Chondrocyte (in vitro differentiated cells): ENCODE data around the gene GPRC5C. TPM values are rescaled to one million over a fixed set of nuclear protein-coding genes. Genes with fewer than 3 reads are reported as not detected.
"Not testable (repeated sequence)": the region's sequence is repeated elsewhere in the genome, so short reads cannot be mapped to it uniquely, and the experiment has no call there.

ENCODE experiments used
- DNase-seq: peaks from one replicate; pipeline ENCODE4 v3.0.0; 2021; ENCODE audit warnings: mixed read lengths, low spot score
- H3K27ac Mint-ChIP-seq: one replicate; pipeline ENCODE4 v1.8.0; 2021; ENCODE audit warnings: mild to moderate bottlenecking, moderate library complexity, mixed read lengths; ENCODE audit not compliant: unreplicated experiment
- H3K27me3 Mint-ChIP-seq: 2 replicates; pipeline ENCODE4 v1.8.0; 2021; ENCODE audit warnings: low read depth, mixed read lengths
- H3K36me3 Mint-ChIP-seq: 2 replicates; pipeline ENCODE4 v1.8.0; 2021; ENCODE audit warnings: low read depth, mixed read lengths
- H3K4me1 Mint-ChIP-seq: 2 replicates; pipeline ENCODE4 v1.8.0; 2021; ENCODE audit warnings: low read depth, mild to moderate bottlenecking, mixed read lengths
- H3K4me3 Mint-ChIP-seq: one replicate; pipeline ENCODE4 v1.8.0; 2021; ENCODE audit warnings: mild to moderate bottlenecking, moderate library complexity, mixed read lengths; ENCODE audit not compliant: unreplicated experiment
- H3K9me3 Mint-ChIP-seq: 2 replicates; pipeline ENCODE4 v1.8.0; 2021; ENCODE audit warnings: low read depth, mixed read lengths
- CTCF ChIP-seq: fragments of 200-600 bp; sonication (generic); IDR thresholded peaks from 2 replicates; pipeline ENCODE4 v1.5.0; 2021; ENCODE audit warnings: antibody characterized with exemption, mild to moderate bottlenecking, moderate library complexity
- total RNA-seq: library from RNA; stranded (reverse); gene quantifications from 3 replicates; pipeline ENCODE4 v1.2.1, GENCODE V29; 2021

Gene GPRC5C
- total RNA-seq, 1 donor from 2014 or later: 47.8 TPM

GRCh38 chr17:74396567-74396966 is 35.3 kb upstream of the GPRC5C start:
- Mint-ChIP-seq H3K9me3 (no peaks in the 10 kb centered on the region), H3K36me3 (no peaks in the 10 kb centered on the region), H3K27ac (no peak overlapping the region), H3K4me3 (no peak overlapping the region), H3K4me1 (peaks cover 21% of the 10 kb centered on the region), H3K27me3 (peaks cover 4% of the 10 kb centered on the region)
- DNase-seq: no peak
- TF ChIP-seq CTCF: no peak

- H3K36me3 Mint-ChIP-seq: no peaks in the 10 kb centered on the region
- H3K27ac Mint-ChIP-seq: no peak overlapping the region
- H3K9me3 Mint-ChIP-seq: no peaks in the 10 kb centered on the region
- H3K4me1 Mint-ChIP-seq: no peaks in the 10 kb centered on the region
- peaks cover 9% of the 10 kb centered on the region for H3K27me3 Mint-ChIP-seq
- DNase-seq: no peak
- no peak for TF ChIP-seq CTCF
- no peak overlapping the region for H3K4me3 Mint-ChIP-seq
Observed at GRCh38 chr17:74402048-74402447, 29.8 kb upstream of the GPRC5C start.

GRCh38 chr17:74403512-74404137 is 28.3 kb upstream of the GPRC5C start:
- H3K4me3 Mint-ChIP-seq: no peak overlapping the region
- no peak for DNase-seq
- peaks cover 9% of the 10 kb centered on the region for H3K27me3 Mint-ChIP-seq
- H3K27ac Mint-ChIP-seq: no peak overlapping the region
- H3K9me3 Mint-ChIP-seq: no peaks in the 10 kb centered on the region
- TF ChIP-seq CTCF: no peak
- H3K4me1 Mint-ChIP-seq: no peaks in the 10 kb centered on the region
- H3K36me3 Mint-ChIP-seq: no peaks in the 10 kb centered on the region

GRCh38 chr17:74404218-74404617 is 27.7 kb upstream of the GPRC5C start:
- DNase-seq: no peak
- peaks cover 9% of the 10 kb centered on the region for H3K27me3 Mint-ChIP-seq
- no peaks in the 10 kb centered on the region for H3K36me3 Mint-ChIP-seq
- no peaks in the 10 kb centered on the region for H3K4me1 Mint-ChIP-seq
- TF ChIP-seq CTCF: no peak
- H3K27ac Mint-ChIP-seq: no peak overlapping the region
- H3K9me3 Mint-ChIP-seq: no peaks in the 10 kb centered on the region
- H3K4me3 Mint-ChIP-seq: no peak overlapping the region

GRCh38 chr17:74404789-74405188 is 27.1 kb upstream of the GPRC5C start:
- no peaks in the 10 kb centered on the region for H3K9me3 Mint-ChIP-seq
- no peak overlapping the region for H3K27ac Mint-ChIP-seq
- H3K4me1 Mint-ChIP-seq: no peaks in the 10 kb centered on the region
- no peak for DNase-seq
- H3K4me3 Mint-ChIP-seq: no peak overlapping the region
- peaks cover 5% of the 10 kb centered on the region for H3K27me3 Mint-ChIP-seq
- no peaks in the 10 kb centered on the region for H3K36me3 Mint-ChIP-seq
- TF ChIP-seq CTCF: no peak

GRCh38 chr17:74405311-74405710 is 26.6 kb upstream of the GPRC5C start:
- not testable (repeated sequence) for H3K27ac Mint-ChIP-seq, H3K27me3 Mint-ChIP-seq, H3K36me3 Mint-ChIP-seq, DNase-seq, H3K9me3 Mint-ChIP-seq, H3K4me3 Mint-ChIP-seq, H3K4me1 Mint-ChIP-seq
